Stimulated activated CD4-positive, alpha-beta T cell treated with anti-CD3 and anti-CD28 coated beads, TNF-alpha, amount 100 ng/mL, for 4 hours (primary cell): Measurements from ENCODE around the gene TRAPPC14.

ENCODE experiments used
- DNase-seq, 3 experiments: peaks; one replicate each; pipeline ENCODE4 v3.0.0-alpha.2; 2020; ENCODE audit warnings: low read depth in 3 of 3

TRAPPC14 gene

GRCh38 chr7:100174582-100174981, 16.1 kb upstream of the TRAPPC14 start:
- DNase-seq: no peak

- DNase-seq: no peak
Measured at GRCh38 chr7:100173806-100174495, 15.4 kb upstream of the TRAPPC14 start.

- no peak for DNase-seq
Measured at GRCh38 chr7:100171840-100172239, 13.3 kb upstream of the TRAPPC14 start.

GRCh38 chr7:100171087-100171681, 12.7 kb upstream of the TRAPPC14 start:
- DNase-seq: no peak

- DNase-seq: no peak
Measured at GRCh38 chr7:100170101-100170897, 11.8 kb upstream of the TRAPPC14 start.

GRCh38 chr7:100169147-100169850, 10.8 kb upstream of the TRAPPC14 start:
- DNase-seq: no peak

- no peak for DNase-seq
Measured at GRCh38 chr7:100167912-100168323, 9.4 kb upstream of the TRAPPC14 start.

- DNase-seq: no peak
Measured at GRCh38 chr7:100166970-100167911, 8.7 kb upstream of the TRAPPC14 start.

- no peak for DNase-seq
Measured at GRCh38 chr7:100166317-100166940, 7.9 kb upstream of the TRAPPC14 start.

GRCh38 chr7:100163871-100164270, 5.3 kb upstream of the TRAPPC14 start:
- no peak for DNase-seq

- DNase-seq: no peak
Measured at GRCh38 chr7:100163006-100163531, 4.5 kb upstream of the TRAPPC14 start.

- DNase-seq: no peak
Measured at GRCh38 chr7:100160067-100160466, 1.5 kb upstream of the TRAPPC14 start.

GRCh38 chr7:100159099-100159623, 638 bp upstream of the TRAPPC14 start:
- DNase-seq: no peak

- DNase-seq: no peak
Measured at GRCh38 chr7:100157334-100158228, 942 bp downstream of the TRAPPC14 start.

- no peak for DNase-seq
Measured at GRCh38 chr7:100157069-100157333, 1.5 kb downstream of the TRAPPC14 start.

- no peak for DNase-seq
Measured at GRCh38 chr7:100156331-100157068, 2.0 kb downstream of the TRAPPC14 start.

GRCh38 chr7:100155553-100156317, 2.8 kb downstream of the TRAPPC14 start:
- DNase-seq: no peak
